Measurements from ENCODE around the gene EDC3.

- no peak for TF ChIP-seq CTCF (IDR thresholded peaks at IDR 0.05)
- no peak for TF ChIP-seq RAD21 (IDR thresholded peaks at IDR 0.05; ENCODE audit: low read length)
Measured at GRCh38 chr15:74611834-74612233, 84.0 kb downstream of the EDC3 start.
